OCI-LY7 (cell line): ENCODE measurements around the gene GSG1.

ENCODE experiments used
- CTCF ChIP-seq: fragments of 200-600 bp; sonication (generic); conservative IDR thresholded peaks from 2 replicates; pipeline ENCODE4 v1.5.1; 2014; ENCODE audit warnings: mild to moderate bottlenecking, antibody characterized with exemption, low read length, moderate library complexity, mixed read lengths
- EZH2phosphoT487 ChIP-seq: fragments of 200-600 bp; sonication (generic); IDR thresholded peaks from 2 replicates; pipeline ENCODE4 v1.6.1; 2018; ENCODE audit warnings: low read depth, borderline replicate concordance, mild to moderate bottlenecking, mixed run types, antibody characterized with exemption, low read length, moderate library complexity, mixed read lengths

GRCh38 chr12:13095266-13095995 is 8.0 kb downstream of the GSG1 start:
- TF ChIP-seq CTCF (no peak), EZH2phosphoT487 (no peak)
